ENCODE measurements around the gene PYCARD.
"Not testable (repeated sequence)": the region's sequence is repeated elsewhere in the genome, so short reads cannot be mapped to it uniquely, and the experiment has no call there.

DNA sequence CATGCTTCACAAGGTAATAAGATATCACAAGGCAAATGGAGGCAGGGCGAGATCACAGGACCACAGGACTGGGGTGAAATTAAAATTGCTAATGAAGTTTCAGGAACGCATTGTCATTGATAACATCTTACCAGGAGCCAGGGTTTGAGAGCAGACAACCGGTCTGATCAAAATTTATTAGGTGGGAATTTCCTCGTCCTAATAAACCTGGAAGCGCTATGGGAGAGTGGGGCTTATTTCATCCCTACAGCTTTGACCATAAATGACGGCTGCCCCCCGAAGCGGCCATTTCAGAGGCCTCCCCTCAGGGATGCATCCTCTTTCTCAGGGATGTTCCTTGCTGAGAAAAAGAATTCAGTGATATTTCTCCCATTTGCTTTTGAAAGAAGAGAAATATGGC lies 43.0 kb upstream of the PYCARD start:
- TF ChIP-seq, protein P1, sequence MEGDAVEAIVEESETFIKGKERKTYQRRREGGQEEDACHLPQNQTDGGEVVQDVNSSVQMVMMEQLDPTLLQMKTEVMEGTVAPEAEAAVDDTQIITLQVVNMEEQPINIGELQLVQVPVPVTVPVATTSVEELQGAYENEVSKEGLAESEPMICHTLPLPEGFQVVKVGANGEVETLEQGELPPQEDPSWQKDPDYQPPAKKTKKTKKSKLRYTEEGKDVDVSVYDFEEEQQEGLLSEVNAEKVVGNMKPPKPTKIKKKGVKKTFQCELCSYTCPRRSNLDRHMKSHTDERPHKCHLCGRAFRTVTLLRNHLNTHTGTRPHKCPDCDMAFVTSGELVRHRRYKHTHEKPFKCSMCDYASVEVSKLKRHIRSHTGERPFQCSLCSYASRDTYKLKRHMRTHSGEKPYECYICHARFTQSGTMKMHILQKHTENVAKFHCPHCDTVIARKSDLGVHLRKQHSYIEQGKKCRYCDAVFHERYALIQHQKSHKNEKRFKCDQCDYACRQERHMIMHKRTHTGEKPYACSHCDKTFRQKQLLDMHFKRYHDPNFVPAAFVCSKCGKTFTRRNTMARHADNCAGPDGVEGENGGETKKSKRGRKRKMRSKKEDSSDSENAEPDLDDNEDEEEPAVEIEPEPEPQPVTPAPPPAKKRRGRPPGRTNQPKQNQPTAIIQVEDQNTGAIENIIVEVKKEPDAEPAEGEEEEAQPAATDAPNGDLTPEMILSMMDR (IDR thresholded peaks at IDR 0.05) = not testable (repeated sequence)
- TF ChIP-seq POLR2AphosphoS5, EP300, POLR2A (IDR thresholded peaks at IDR 0.05): not testable (repeated sequence)
